ENCODE results near the gene ARL2BP. TPM values are rescaled to one million over a fixed set of nuclear protein-coding genes. Genes with fewer than 3 reads are reported as not detected.

The ARL2BP gene
- total and polyA plus RNA-seq, 9 of the 15 experiments (the other 6 are each of a cell fraction or from before 2014, with no cell fraction given): 16.7 to 41.8 (median 27.2) TPM

- TF ChIP-seq CHD7 (IDR thresholded peaks at IDR 0.05; ENCODE audit: low read depth, low read length) (no peak), NRF1 (conservative IDR thresholded peaks at IDR 0.05 in 1 of 2, IDR thresholded peaks at IDR 0.05 in 1 of 2) (peak; percentile 85 to 87), PRDM10 (IDR thresholded peaks at IDR 0.05; ENCODE audit: partially characterized antibody) (peak; percentile 81), NCOA6 (IDR thresholded peaks at IDR 0.05) (peak; percentile 97), FOXK1 (CRISPR knock-in tag; IDR thresholded peaks at IDR 0.05; ENCODE audit: borderline replicate concordance) (peak; percentile 83; the same call in 1 of the 2 replicates), DEAF1 (CRISPR knock-in tag; IDR thresholded peaks at IDR 0.05) (no peak), SMAD4 (CRISPR knock-in tag; conservative IDR thresholded peaks at IDR 0.05) (peak; percentile 84), MYBL2 (IDR thresholded peaks at IDR 0.05; ENCODE audit: low read depth) (no peak), MYBL2 (CRISPR knock-in tag; IDR thresholded peaks at IDR 0.05; ENCODE audit: borderline replicate concordance) (0 out of 2 replicates have a peak, but pooled peaks have one; percentile 71), EP400 (IDR thresholded peaks at IDR 0.05) (peak; percentile 33; the same call in 1 of the 2 replicates)
Measured at GRCh38 chr16:57284209-57284951, 39.3 kb downstream of the ARL2BP start, which contains the start of gene PLLP (continued).

All from K562 (cell line).